Measurements from ENCODE around the gene MED15. TPM values are rescaled to one million over a fixed set of nuclear protein-coding genes. Genes with fewer than 3 reads are reported as not detected.

The MED15 gene
- total RNA-seq, 4 donors from 2014 or later = 36.5 to 90.5 (median 57.2) TPM

GRCh38 chr22:20628081-20628939 lies 120.9 kb downstream of the MED15 start:
- ATAC-seq (ENCODE audit: low FRiP score) = no peak
- DNase-seq (ENCODE audit: low spot score) = no peak
- TF ChIP-seq, protein P1, sequence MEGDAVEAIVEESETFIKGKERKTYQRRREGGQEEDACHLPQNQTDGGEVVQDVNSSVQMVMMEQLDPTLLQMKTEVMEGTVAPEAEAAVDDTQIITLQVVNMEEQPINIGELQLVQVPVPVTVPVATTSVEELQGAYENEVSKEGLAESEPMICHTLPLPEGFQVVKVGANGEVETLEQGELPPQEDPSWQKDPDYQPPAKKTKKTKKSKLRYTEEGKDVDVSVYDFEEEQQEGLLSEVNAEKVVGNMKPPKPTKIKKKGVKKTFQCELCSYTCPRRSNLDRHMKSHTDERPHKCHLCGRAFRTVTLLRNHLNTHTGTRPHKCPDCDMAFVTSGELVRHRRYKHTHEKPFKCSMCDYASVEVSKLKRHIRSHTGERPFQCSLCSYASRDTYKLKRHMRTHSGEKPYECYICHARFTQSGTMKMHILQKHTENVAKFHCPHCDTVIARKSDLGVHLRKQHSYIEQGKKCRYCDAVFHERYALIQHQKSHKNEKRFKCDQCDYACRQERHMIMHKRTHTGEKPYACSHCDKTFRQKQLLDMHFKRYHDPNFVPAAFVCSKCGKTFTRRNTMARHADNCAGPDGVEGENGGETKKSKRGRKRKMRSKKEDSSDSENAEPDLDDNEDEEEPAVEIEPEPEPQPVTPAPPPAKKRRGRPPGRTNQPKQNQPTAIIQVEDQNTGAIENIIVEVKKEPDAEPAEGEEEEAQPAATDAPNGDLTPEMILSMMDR (IDR thresholded peaks at IDR 0.05) = no peak

- ATAC-seq (ENCODE audit: low FRiP score) (no peak), DNase-seq (ENCODE audit: low spot score) (no peak)
- TF ChIP-seq, protein P1 (IDR thresholded peaks at IDR 0.05) = no peak
Observed at GRCh38 chr22:20629401-20629800, 122.0 kb downstream of the MED15 start.

GRCh38 chr22:20630873-20631617 lies 123.6 kb downstream of the MED15 start:
- DNase-seq (ENCODE audit: low spot score) = no peak
- no peak for ATAC-seq (ENCODE audit: low FRiP score)
- TF ChIP-seq, protein P1 (IDR thresholded peaks at IDR 0.05) = no peak

- ATAC-seq (ENCODE audit: low FRiP score) (no peak), DNase-seq (ENCODE audit: low spot score) (no peak)
- TF ChIP-seq, protein P1 (IDR thresholded peaks at IDR 0.05) = no peak
Observed at GRCh38 chr22:20632082-20632481, 124.7 kb downstream of the MED15 start.

GRCh38 chr22:20632518-20632917 lies 125.1 kb downstream of the MED15 start:
- TF ChIP-seq, protein P1 (IDR thresholded peaks at IDR 0.05) = no peak
- ATAC-seq (ENCODE audit: low FRiP score) (no peak), DNase-seq (ENCODE audit: low spot score) (no peak)

DNA sequence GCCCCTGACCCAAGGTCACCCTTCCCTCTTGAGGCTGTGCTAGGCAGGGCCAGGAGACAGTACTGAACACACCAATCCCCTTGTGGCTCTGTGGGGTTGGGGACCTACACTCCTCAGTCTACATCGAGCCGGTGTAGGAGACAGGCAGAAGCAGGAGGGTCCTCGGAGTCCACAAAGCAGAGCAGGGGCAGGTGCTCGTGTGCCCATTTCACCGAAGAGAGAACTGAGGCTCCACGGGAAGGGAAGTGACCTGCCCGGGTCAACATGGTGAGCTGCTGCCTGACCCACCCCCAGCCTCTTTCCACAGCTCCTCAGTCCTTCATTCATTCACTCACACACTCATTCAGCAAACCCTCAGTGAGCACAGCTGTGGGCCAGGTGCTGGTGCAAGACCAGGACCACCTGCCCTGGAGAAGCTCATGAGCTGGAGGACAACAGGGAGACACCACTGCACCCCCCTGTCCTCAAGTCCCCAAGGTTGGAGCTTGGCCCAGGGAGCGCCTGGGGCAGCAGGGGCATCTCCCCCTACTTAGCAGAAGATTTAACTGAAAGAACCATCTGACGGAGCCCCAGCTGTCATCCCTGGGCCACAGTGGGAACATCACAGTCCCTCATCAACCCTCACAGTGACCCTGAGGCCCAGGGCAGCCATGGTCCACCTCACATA lies 127.3 kb downstream of the MED15 start:
- ATAC-seq (ENCODE audit: low FRiP score) (no peak), DNase-seq (ENCODE audit: low spot score) (no peak)
- TF ChIP-seq, protein P1 (IDR thresholded peaks at IDR 0.05) = no peak

Data from omental fat pad (tissue), 4 donors.